ENCODE measurements around the gene ALDH16A1. TPM values are rescaled to one million over a fixed set of nuclear protein-coding genes. Genes with fewer than 3 reads are reported as not detected.

ALDH16A1 gene
- total RNA-seq, 2 donors from 2014 or later: 21.8 to 29.8 TPM

- Histone ChIP-seq H3K27ac (no peak overlapping the region), H3K9me3 (no peaks in the 10 kb centered on the region), H3K36me3 (no peaks in the 10 kb centered on the region), H3K4me1 (ENCODE audit: control insufficient read depth in 1 of 2, low read depth in 2 of 2) (no peaks in the 10 kb centered on the region), H3K27me3 (replicated peaks; ENCODE audit: insufficient read depth) (no peaks in the 10 kb centered on the region), H3K4me3 (no peak overlapping the region)
- no peak for ATAC-seq (ENCODE audit: insufficient number of reproducible peaks, low FRiP score, low read depth)
- no peak for DNase-seq (ENCODE audit: low spot score)
- TF ChIP-seq CTCF (IDR thresholded peaks at IDR 0.05): no peak
Measured at GRCh38 chr19:49409441-49410029, 43.5 kb upstream of the ALDH16A1 start.

GRCh38 chr19:49411681-49412326 lies 41.2 kb upstream of the ALDH16A1 start:
- no peaks in the 10 kb centered on the region for H3K36me3 ChIP-seq
- TF ChIP-seq CTCF (IDR thresholded peaks at IDR 0.05): no peak
- no peaks in the 10 kb centered on the region for H3K4me1 ChIP-seq (ENCODE audit: control insufficient read depth in 1 of 2, low read depth in 2 of 2)
- no peak overlapping the region for H3K4me3 ChIP-seq
- DNase-seq (ENCODE audit: low spot score): no peak
- H3K27ac ChIP-seq: no peak overlapping the region
- H3K9me3 ChIP-seq: no peaks in the 10 kb centered on the region
- no peak for ATAC-seq (ENCODE audit: insufficient number of reproducible peaks, low FRiP score, low read depth)
- no peaks in the 10 kb centered on the region for H3K27me3 ChIP-seq (replicated peaks; ENCODE audit: insufficient read depth)

DNA sequence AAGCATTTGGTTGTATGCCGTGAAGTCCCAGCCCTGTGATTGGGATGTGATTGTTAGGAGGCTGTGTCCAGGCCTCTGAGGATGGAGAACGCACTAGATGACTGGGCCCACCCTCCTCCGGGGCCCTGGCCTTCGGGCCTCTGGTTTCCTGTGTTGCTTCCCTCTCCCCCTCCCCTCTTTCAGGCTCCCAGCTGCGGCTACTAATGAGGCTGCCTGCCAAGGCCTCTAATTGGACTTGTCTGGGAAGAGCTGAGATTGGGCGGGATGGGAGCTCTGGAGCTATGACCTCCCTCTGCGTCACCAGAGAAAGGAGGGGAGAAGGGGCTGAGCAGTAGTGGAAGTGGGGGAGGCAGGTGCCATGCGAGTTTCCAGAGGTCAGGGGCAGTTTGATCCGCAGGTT lies 39.7 kb upstream of the ALDH16A1 start:
- no peaks in the 10 kb centered on the region for H3K27me3 ChIP-seq (replicated peaks; ENCODE audit: insufficient read depth)
- TF ChIP-seq CTCF (IDR thresholded peaks at IDR 0.05): no peak
- no peak for ATAC-seq (ENCODE audit: insufficient number of reproducible peaks, low FRiP score, low read depth)
- no peak overlapping the region for H3K27ac ChIP-seq
- H3K9me3 ChIP-seq: no peaks in the 10 kb centered on the region
- H3K4me1 ChIP-seq (ENCODE audit: control insufficient read depth in 1 of 2, low read depth in 2 of 2): no peaks in the 10 kb centered on the region
- H3K4me3 ChIP-seq: no peak overlapping the region
- no peaks in the 10 kb centered on the region for H3K36me3 ChIP-seq
- no peak for DNase-seq (ENCODE audit: low spot score)

- Histone ChIP-seq H3K4me1 (ENCODE audit: control insufficient read depth in 1 of 2, low read depth in 2 of 2) (no peaks in the 10 kb centered on the region), H3K9me3 (no peaks in the 10 kb centered on the region), H3K36me3 (no peaks in the 10 kb centered on the region), H3K27me3 (replicated peaks; ENCODE audit: insufficient read depth) (no peaks in the 10 kb centered on the region), H3K27ac (no peak overlapping the region), H3K4me3 (no peak overlapping the region)
- no peak for TF ChIP-seq CTCF (IDR thresholded peaks at IDR 0.05)
- DNase-seq (ENCODE audit: low spot score): no peak
- ATAC-seq (ENCODE audit: insufficient number of reproducible peaks, low FRiP score, low read depth): no peak
Measured at GRCh38 chr19:49414256-49414655, 38.8 kb upstream of the ALDH16A1 start.

- no peak for TF ChIP-seq CTCF (IDR thresholded peaks at IDR 0.05)
- Histone ChIP-seq H3K36me3 (no peaks in the 10 kb centered on the region), H3K4me3 (no peak overlapping the region), H3K9me3 (no peaks in the 10 kb centered on the region), H3K27ac (no peak overlapping the region), H3K27me3 (replicated peaks; ENCODE audit: insufficient read depth) (no peaks in the 10 kb centered on the region), H3K4me1 (ENCODE audit: control insufficient read depth in 1 of 2, low read depth in 2 of 2) (no peaks in the 10 kb centered on the region)
- no peak for DNase-seq (ENCODE audit: low spot score)
- ATAC-seq (ENCODE audit: insufficient number of reproducible peaks, low FRiP score, low read depth): no peak
Measured at GRCh38 chr19:49415102-49415809, 37.8 kb upstream of the ALDH16A1 start.
